ENCODE results near the gene COL4A6. TPM values are rescaled to one million over a fixed set of nuclear protein-coding genes. Genes with fewer than 3 reads are reported as not detected.

The COL4A6 gene
- total and polyA plus RNA-seq, 10 of the 15 experiments (the other 5 are each of a cell fraction or from before 2014, with no cell fraction given), result 0.02 to 0.56 (median 0.05) TPM; not detected in 3

DNA sequence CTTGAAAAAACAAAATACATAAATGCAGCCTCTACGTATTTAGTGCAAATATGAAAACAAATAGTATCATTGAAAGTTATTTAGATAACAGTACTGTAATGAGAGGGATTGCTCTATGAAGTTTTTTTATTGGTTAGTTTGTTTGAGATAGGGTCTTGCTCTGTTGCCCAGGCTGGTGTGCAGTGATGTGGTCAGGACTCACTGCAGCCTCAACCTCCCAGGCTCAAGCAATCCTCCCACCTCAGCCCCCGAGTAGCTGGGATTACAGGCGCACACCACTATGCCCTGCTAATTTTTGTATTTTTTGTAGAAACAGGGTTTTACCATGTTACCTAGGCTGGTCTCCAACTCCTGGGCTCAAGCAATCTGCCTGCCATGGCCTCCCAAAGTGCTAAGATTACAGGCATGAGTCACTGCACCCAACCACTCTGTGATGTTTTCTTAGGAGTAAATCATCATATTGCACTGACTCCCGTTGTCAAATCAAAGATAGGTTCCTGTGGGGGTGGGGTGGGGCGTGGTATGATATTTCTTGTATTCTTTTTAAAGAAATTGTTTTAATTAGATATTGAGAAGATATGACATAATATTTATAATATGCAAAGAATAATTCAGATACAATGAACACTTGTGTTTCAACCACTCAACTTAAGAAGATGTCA lies 270.9 kb downstream of the COL4A6 start:
- no peak for FAIRE-seq
- intact Hi-C loops (cut with micrococcal nuclease; ENCODE audit: unreplicated experiment), result no loop called here
- SMC1A ChIA-PET (ENCODE audit: uncharacterized antibody, unreplicated experiment), result interaction anchor here (1.2 kb wide), 1 partner anchor 14 kb away, joined by 4 read pairs; no protein-coding TSS in a partner anchor

More for the DNA sequence above, 270.9 kb downstream of the COL4A6 start:
- Histone ChIP-seq H4K20me1 (ENCODE audit: control insufficient read depth, insufficient read depth) (no peaks in the 10 kb centered on the region), H3K9ac (ENCODE audit: control insufficient read depth, insufficient read depth, low read length) (no peak overlapping the region), H3K4me3 (no peak overlapping the region), H3K27ac (ENCODE audit: control insufficient read depth, insufficient read depth) (no peak overlapping the region), H3K27me3 (replicated peaks in 1 of 2; ENCODE audit: control insufficient read depth in 2 of 2, insufficient read depth in 2 of 2, low read length in 1 of 2) (no peaks in the 10 kb centered on the region), H2AFZ (ENCODE audit: control insufficient read depth, low read depth, low read length) (no peak overlapping the region), H3K4me2 (ENCODE audit: control insufficient read depth, insufficient read depth) (no peak overlapping the region), H3K36me3 (ENCODE audit: control insufficient read depth in 2 of 2, insufficient read depth in 2 of 2, low read length in 1 of 2) (no peaks in the 10 kb centered on the region), H3K9me3 (replicated peaks; ENCODE audit: control insufficient read depth, insufficient read depth, low read length) (no peaks in the 10 kb centered on the region), H3K79me2 (ENCODE audit: control insufficient read depth, insufficient read depth, low read length) (no peaks in the 10 kb centered on the region), H3K4me1 (ENCODE audit: control insufficient read depth, insufficient read depth, low read length) (no peaks in the 10 kb centered on the region)
- 50% methylated on average over 5 of the region's 5 CpGs for whole genome bisulfite sequencing (ENCODE audit: insufficient coverage, insufficient replicate concordance, low lambda C conversion rate, missing lambda C conversion rate)
- CTCF ChIA-PET, result no interaction called here
- DNase-seq (ENCODE audit: low read depth, low spot score), result no peak
- BruUV-seq (replicated peaks), result no TSS peak
- in situ Hi-C loops (cut with MboI), result no loop called here
- POLR2A ChIA-PET, result no interaction called here
- TF ChIP-seq SRF (IDR thresholded peaks at IDR 0.05; ENCODE audit: low read depth in 2 of 2, low read length in 2 of 2), result no peak
- TF ChIP-seq NFIC (IDR thresholded peaks at IDR 0.05; ENCODE audit: low read depth, low read length), result no peak
- no peak for TF ChIP-seq SMARCA5 (IDR thresholded peaks at IDR 0.05)
- TF ChIP-seq ESRRA (IDR thresholded peaks at IDR 0.05; ENCODE audit: low read length), result no peak
- no peak for TF ChIP-seq NBN (IDR thresholded peaks at IDR 0.05)
- TF ChIP-seq, protein P1, sequence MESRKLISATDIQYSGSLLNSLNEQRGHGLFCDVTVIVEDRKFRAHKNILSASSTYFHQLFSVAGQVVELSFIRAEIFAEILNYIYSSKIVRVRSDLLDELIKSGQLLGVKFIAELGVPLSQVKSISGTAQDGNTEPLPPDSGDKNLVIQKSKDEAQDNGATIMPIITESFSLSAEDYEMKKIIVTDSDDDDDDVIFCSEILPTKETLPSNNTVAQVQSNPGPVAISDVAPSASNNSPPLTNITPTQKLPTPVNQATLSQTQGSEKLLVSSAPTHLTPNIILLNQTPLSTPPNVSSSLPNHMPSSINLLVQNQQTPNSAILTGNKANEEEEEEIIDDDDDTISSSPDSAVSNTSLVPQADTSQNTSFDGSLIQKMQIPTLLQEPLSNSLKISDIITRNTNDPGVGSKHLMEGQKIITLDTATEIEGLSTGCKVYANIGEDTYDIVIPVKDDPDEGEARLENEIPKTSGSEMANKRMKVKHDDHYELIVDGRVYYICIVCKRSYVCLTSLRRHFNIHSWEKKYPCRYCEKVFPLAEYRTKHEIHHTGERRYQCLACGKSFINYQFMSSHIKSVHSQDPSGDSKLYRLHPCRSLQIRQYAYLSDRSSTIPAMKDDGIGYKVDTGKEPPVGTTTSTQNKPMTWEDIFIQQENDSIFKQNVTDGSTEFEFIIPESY (IDR thresholded peaks at IDR 0.05), result no peak
- TF ChIP-seq SMC3 (IDR thresholded peaks at IDR 0.05; ENCODE audit: borderline replicate concordance, low read length), result no peak
- no peak for TF ChIP-seq STAT1 (conservative IDR thresholded peaks at IDR 0.05)
- RAD21 ChIA-PET (ENCODE audit: unreplicated experiment), result no interaction called here
- ATAC-seq, result no peak
